Activated CD8-positive, alpha-beta memory T cell treated with anti-CD3 and anti-CD28 coated beads for 48 hours (primary cell): ENCODE results near the gene OCEL1.

Source experiments
- DNase-seq, 3 experiments: peaks; one replicate each; pipeline ENCODE4 v3.0.0-alpha.2; 2020; ENCODE audit warnings: low read depth in 2 of 3, low spot score in 2 of 3

The OCEL1 gene

GRCh38 chr19:17209126-17210036, 16.6 kb upstream of the OCEL1 start:
- peak; percentile 31 to 45 (median 36) for DNase-seq

- DNase-seq: no peak
Observed at GRCh38 chr19:17210296-17210695, 15.7 kb upstream of the OCEL1 start.

- DNase-seq: no peak
Observed at GRCh38 chr19:17211547-17212446, 14.2 kb upstream of the OCEL1 start.

- DNase-seq: no peak
Observed at GRCh38 chr19:17213334-17213733, 12.7 kb upstream of the OCEL1 start.

- DNase-seq: no peak
Observed at GRCh38 chr19:17214508-17215126, 11.4 kb upstream of the OCEL1 start.

GRCh38 chr19:17215127-17215971, 10.7 kb upstream of the OCEL1 start, which contains the start of gene USE1:
Gene USE1, plus strand, starts transcription at chr19:17215357. Its CDS starts 49 bp downstream, at chr19:17215406.
- peak; percentile 57 to 65 (median 63) for DNase-seq

GRCh38 chr19:17216058-17216670, 9.9 kb upstream of the OCEL1 start:
- DNase-seq: no peak

- no peak for DNase-seq
Observed at GRCh38 chr19:17219286-17219685, 6.7 kb upstream of the OCEL1 start.

GRCh38 chr19:17220207-17220758, 5.7 kb upstream of the OCEL1 start:
- DNase-seq: no peak

- no peak for DNase-seq
Observed at GRCh38 chr19:17225053-17225452, 973 bp upstream of the OCEL1 start.

- DNase-seq: no peak
Observed at GRCh38 chr19:17227798-17228367, 1.9 kb downstream of the OCEL1 start.

- no peak for DNase-seq
Observed at GRCh38 chr19:17229890-17230289, 3.9 kb downstream of the OCEL1 start.

GRCh38 chr19:17232258-17232657, 6.2 kb downstream of the OCEL1 start:
- no peak for DNase-seq

GRCh38 chr19:17234911-17235299, 8.9 kb downstream of the OCEL1 start:
- peak in 1 of 3 experiments; percentile 36 for DNase-seq

- peak in 2 of 3 experiments; percentile 40 for DNase-seq
Observed at GRCh38 chr19:17235300-17235970, 9.4 kb downstream of the OCEL1 start.

GRCh38 chr19:17235971-17236777, 10.1 kb downstream of the OCEL1 start:
- no peak for DNase-seq

GRCh38 chr19:17236811-17237543, 11.0 kb downstream of the OCEL1 start:
- no peak for DNase-seq
